HepG2 (cell line): ENCODE measurements around the gene AADACL4. TPM values are rescaled to one million over a fixed set of nuclear protein-coding genes. Genes with fewer than 3 reads are reported as not detected.

Experiments used
- CEBPB ChIP-seq: IDR thresholded peaks from 2 replicates; pipeline ENCODE4 v1.6.1; 2011; ENCODE audit warnings: low read depth, low read length, improper control_type of control experiment, borderline replicate concordance
- CHD2 ChIP-seq: IDR thresholded peaks from 2 replicates; pipeline ENCODE4 v1.6.1; 2011; ENCODE audit warnings: low read depth, low read length, improper control_type of control experiment
- HDAC2 ChIP-seq: sonication (generic); formaldehyde crosslinking; IDR thresholded peaks from 2 replicates; pipeline ENCODE4 v1.4.0; 2020; ENCODE audit warnings: missing genetic modification reagents
- HOXD1 ChIP-seq: sonication (generic); formaldehyde crosslinking; IDR thresholded peaks from 2 replicates; pipeline ENCODE4 v1.5.0; 2020; ENCODE audit warnings: missing genetic modification reagents
- MED8 ChIP-seq: sonication (generic); formaldehyde crosslinking; IDR thresholded peaks from 2 replicates; pipeline ENCODE4 v1.8.1; 2023; ENCODE audit warnings: mild to moderate bottlenecking, missing genetic modification reagents; ENCODE audit not compliant: insufficient replicate concordance
- MYNN ChIP-seq: sonication (generic); formaldehyde crosslinking; IDR thresholded peaks from 2 replicates; pipeline ENCODE4 v1.4.0; 2020; ENCODE audit warnings: mild to moderate bottlenecking, low read depth, missing genetic modification reagents
- NFYC ChIP-seq: IDR thresholded peaks from 2 replicates; pipeline ENCODE4 v1.6.1; 2016; ENCODE audit warnings: missing genetic modification reagents, missing compliant biosample characterization
- NONO ChIP-seq, 2 experiments: fragments of 450-650 bp in 1 of 2; sonication (generic) in 1 of 2; formaldehyde crosslinking in 1 of 2; IDR thresholded peaks in 1 of 2; conservative IDR thresholded peaks in 1 of 2; 2 replicates each; pipeline versions ENCODE4 v1.6.1 to v1.8.0; 2017 to 2022; ENCODE audit warnings: mild to moderate bottlenecking in 1 of 2, missing genetic modification reagents in 1 of 2, moderate library complexity in 1 of 2
- RFXAP ChIP-seq: sonication (generic); formaldehyde crosslinking; IDR thresholded peaks from 2 replicates; pipeline ENCODE4 v1.4.0; 2020; ENCODE audit warnings: missing genetic modification reagents, borderline replicate concordance
- SIX1 ChIP-seq: sonication (generic); formaldehyde crosslinking; IDR thresholded peaks from 2 replicates; pipeline ENCODE4 v1.4.0; 2020; ENCODE audit warnings: missing genetic modification reagents, borderline replicate concordance
- TAF1 ChIP-seq: sonication (generic); formaldehyde crosslinking; IDR thresholded peaks from 2 replicates; pipeline ENCODE4 v1.4.0; 2020; ENCODE audit warnings: missing genetic modification reagents
- TFDP2 ChIP-seq: sonication (generic); formaldehyde crosslinking; IDR thresholded peaks from 2 replicates; pipeline ENCODE4 v1.4.0; 2020; ENCODE audit warnings: missing genetic modification reagents
- TP53 ChIP-seq: sonication (generic); formaldehyde crosslinking; conservative IDR thresholded peaks from 2 replicates; pipeline ENCODE4 v1.4.0; 2020; ENCODE audit warnings: missing genetic modification reagents
- ZC3H13 ChIP-seq: sonication (generic); formaldehyde crosslinking; IDR thresholded peaks from 2 replicates; pipeline ENCODE4 v1.8.1; 2023; ENCODE audit warnings: mild to moderate bottlenecking, missing genetic modification reagents, moderate library complexity
- ZFP62 ChIP-seq: sonication (generic); formaldehyde crosslinking; IDR thresholded peaks from 2 replicates; pipeline ENCODE4 v1.4.0; 2020; ENCODE audit warnings: missing genetic modification reagents
- ZFP90 ChIP-seq: sonication (generic); formaldehyde crosslinking; IDR thresholded peaks from 2 replicates; pipeline ENCODE4 v1.8.0; 2022; ENCODE audit warnings: missing genetic modification reagents, mild to moderate bottlenecking, inconsistent platforms, borderline replicate concordance
- ZNF17 ChIP-seq: sonication (generic); formaldehyde crosslinking; IDR thresholded peaks from 2 replicates; pipeline ENCODE4 v1.5.0; 2020; ENCODE audit warnings: mild to moderate bottlenecking, missing genetic modification reagents
- ZNF446 ChIP-seq: sonication (generic); formaldehyde crosslinking; IDR thresholded peaks from 2 replicates; pipeline ENCODE4 v1.5.0; 2020; ENCODE audit warnings: mild to moderate bottlenecking, missing genetic modification reagents
- ZNF558 ChIP-seq: sonication (generic); formaldehyde crosslinking; IDR thresholded peaks from 2 replicates; pipeline ENCODE4 v1.9.0; 2022; ENCODE audit warnings: mild to moderate bottlenecking, missing genetic modification reagents, borderline replicate concordance
- ZNF569 ChIP-seq: sonication (generic); formaldehyde crosslinking; IDR thresholded peaks from 2 replicates; pipeline ENCODE4 v1.5.0; 2020; ENCODE audit warnings: mild to moderate bottlenecking, missing genetic modification reagents, moderate library complexity, borderline replicate concordance
- ZNF629 ChIP-seq: sonication (generic); formaldehyde crosslinking; conservative IDR thresholded peaks from 2 replicates; pipeline ENCODE4 v1.5.0; 2020; ENCODE audit warnings: missing genetic modification reagents
- polyA plus RNA-seq, 8 experiments: library from polyadenylated mRNA; depleted of rRNA in 3 of 8; stranded (reverse) in 7 of 8; unstranded in 1 of 8; fragments of >200 nt; fragmentation: Illumina TruSeq in 4 of 8; extraction: Trizol in 4 of 8; gene quantifications; 2 replicates each; pipeline versions ENCODE4 v1.2.1 to v1.2.3, GENCODE V29; 2011 to 2016; ENCODE audit warnings: low read depth in 4 of 8, missing spikeins in 1 of 8, mixed read lengths in 1 of 8; ENCODE audit not compliant: insufficient read depth in 1 of 8
- total RNA-seq, 5 experiments: library from RNA; depleted of rRNA; stranded (reverse); fragments of >200 nt; fragmentation: Illumina TruSeq; extraction: Trizol; gene quantifications; 2 replicates each; pipeline ENCODE4 v1.2.3, GENCODE V29; 2016; ENCODE audit warnings: low read depth in 1 of 5
- TF ChIP-seq, protein P1 (sequence below), 2 experiments: sonication (generic) in 1 of 2; formaldehyde crosslinking in 1 of 2; IDR thresholded peaks; 2 replicates each; pipeline versions ENCODE4 v1.4.0 to v1.6.1; 2016 to 2020; ENCODE audit warnings: borderline replicate concordance in 1 of 2, low read depth in 1 of 2, mild to moderate bottlenecking in 1 of 2, missing genetic modification reagents in 1 of 2
- TF ChIP-seq, protein P2 (sequence below): sonication (generic); formaldehyde crosslinking; IDR thresholded peaks from 2 replicates; pipeline ENCODE4 v1.4.0; 2020; ENCODE audit warnings: mild to moderate bottlenecking, missing genetic modification reagents

The AADACL4 gene
- total and polyA plus RNA-seq, 2 of the 13 experiments (the other 11 are each of a cell fraction or from before 2014, with no cell fraction given): not detected

- TF ChIP-seq, protein P1, sequence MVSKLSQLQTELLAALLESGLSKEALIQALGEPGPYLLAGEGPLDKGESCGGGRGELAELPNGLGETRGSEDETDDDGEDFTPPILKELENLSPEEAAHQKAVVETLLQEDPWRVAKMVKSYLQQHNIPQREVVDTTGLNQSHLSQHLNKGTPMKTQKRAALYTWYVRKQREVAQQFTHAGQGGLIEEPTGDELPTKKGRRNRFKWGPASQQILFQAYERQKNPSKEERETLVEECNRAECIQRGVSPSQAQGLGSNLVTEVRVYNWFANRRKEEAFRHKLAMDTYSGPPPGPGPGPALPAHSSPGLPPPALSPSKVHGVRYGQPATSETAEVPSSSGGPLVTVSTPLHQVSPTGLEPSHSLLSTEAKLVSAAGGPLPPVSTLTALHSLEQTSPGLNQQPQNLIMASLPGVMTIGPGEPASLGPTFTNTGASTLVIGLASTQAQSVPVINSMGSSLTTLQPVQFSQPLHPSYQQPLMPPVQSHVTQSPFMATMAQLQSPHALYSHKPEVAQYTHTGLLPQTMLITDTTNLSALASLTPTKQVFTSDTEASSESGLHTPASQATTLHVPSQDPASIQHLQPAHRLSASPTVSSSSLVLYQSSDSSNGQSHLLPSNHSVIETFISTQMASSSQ (IDR thresholded peaks at IDR 0.05; ENCODE audit: low read depth): peak; percentile 31; the same call in 1 of the 2 replicates
- TF ChIP-seq, protein P1 (CRISPR knock-in tag; IDR thresholded peaks at IDR 0.05; ENCODE audit: borderline replicate concordance): no peak; the same call in 1 of the 2 replicates
- TF ChIP-seq ZC3H13 (CRISPR knock-in tag) (peak; percentile 90; the same call in 1 of the 2 replicates), MED8 (CRISPR knock-in tag) (peak; percentile 83), CHD2 (no peak), ZFP90 (CRISPR knock-in tag) (peak; percentile 52; the same call in 1 of the 2 replicates), HDAC2 (CRISPR knock-in tag) (peak; percentile 84), TAF1 (CRISPR knock-in tag) (peak; percentile 74), NONO (IDR thresholded peaks at IDR 0.05) (no peak), NONO (CRISPR knock-in tag; conservative IDR thresholded peaks at IDR 0.05) (peak; percentile 74), SIX1 (0 out of 2 replicates have a peak, but pooled peaks have one; percentile 29), ZFP62 (CRISPR knock-in tag) (no peak), ZNF446 (CRISPR knock-in tag) (no peak), TP53 (0 out of 2 replicates have a peak, but pooled peaks have one; percentile 43), HOXD1 (CRISPR knock-in tag) (peak; percentile 79; the same call in 1 of the 2 replicates), NFYC (CRISPR knock-in tag) (no peak), ZNF17 (CRISPR knock-in tag) (no peak), TFDP2 (CRISPR knock-in tag) (peak; percentile 59), ZNF558 (CRISPR knock-in tag) (peak; percentile 53; the same call in 1 of the 2 replicates), RFXAP (no peak), MYNN (CRISPR knock-in tag) (no peak), ZNF629 (no peak; the same call in 1 of the 2 replicates), CEBPB (no peak), ZNF569 (CRISPR knock-in tag) (no peak)
- TF ChIP-seq, protein P2, sequence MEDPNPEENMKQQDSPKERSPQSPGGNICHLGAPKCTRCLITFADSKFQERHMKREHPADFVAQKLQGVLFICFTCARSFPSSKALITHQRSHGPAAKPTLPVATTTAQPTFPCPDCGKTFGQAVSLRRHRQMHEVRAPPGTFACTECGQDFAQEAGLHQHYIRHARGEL (CRISPR knock-in tag): no peak
Observed at GRCh38 chr1:12618965-12619791, 24.7 kb upstream of the AADACL4 start (continued).
